Adrenal gland (tissue), 12 donors: Measurements from ENCODE around the gene AGBL3. TPM values are rescaled to one million over a fixed set of nuclear protein-coding genes. Genes with fewer than 3 reads are reported as not detected.

Experiments used
- DNase-seq, 7 donors: peaks; one replicate each; pipeline ENCODE4 v3.0.0-alpha.2; 2019 to 2020
- H3K27ac ChIP-seq, 5 donors: fragments of 200-600 bp; sonication (generic) in 4 of 5; 1 replicate in 3 of 5; 2 replicates in 2 of 5; pipeline versions ENCODE4 v1.5.1 to v1.8.0; 2016 to 2020; ENCODE audit warnings: mild to moderate bottlenecking in 1 of 5
- H3K27me3 ChIP-seq: fragments of 200-600 bp; 2 replicates; pipeline ENCODE4 v1.8.0; 2021
- H3K36me3 ChIP-seq, 2 donors: fragments of 200-600 bp; replicated peaks in 1 of 2; 1 replicate in 1 of 2; 2 replicates in 1 of 2; pipeline versions ENCODE4 v1.5.1 to v1.8.0; 2018 to 2022
- H3K4me1 ChIP-seq, 2 donors: fragments of 200-600 bp; replicated peaks in 1 of 2; 1 replicate in 1 of 2; 2 replicates in 1 of 2; pipeline versions ENCODE4 v1.5.1 to v1.8.0; 2018 to 2021
- H3K4me3 ChIP-seq, 4 donors: fragments of 200-600 bp; sonication (generic) in 3 of 4; one replicate each; pipeline ENCODE4 v1.5.1; 2016 to 2018
- H3K9me3 ChIP-seq, 3 donors: fragments of 200-600 bp; sonication (generic) in 1 of 3; replicated peaks in 1 of 3; 1 replicate in 2 of 3; 2 replicates in 1 of 3; pipeline versions ENCODE4 v1.5.1 to v1.8.0; 2016 to 2021
- CTCF ChIP-seq, 6 experiments: fragments of 450-650 bp in 4 of 6; fragments of 200-600 bp in 2 of 6; sonication (generic) in 1 of 6; IDR thresholded peaks; 1 replicate in 5 of 6; 2 replicates in 1 of 6; pipeline versions ENCODE4 v1.5.1 to v1.8.0; 2016 to 2021; ENCODE audit warnings: antibody characterized with exemption in 6 of 6, mild to moderate bottlenecking in 2 of 6, moderate library complexity in 1 of 6
- POLR2A ChIP-seq, 2 donors: fragments of 450-650 bp; IDR thresholded peaks; one replicate each; pipeline ENCODE4 v1.6.1; 2017; ENCODE audit warnings: antibody characterized with exemption in 2 of 2, mild to moderate bottlenecking in 2 of 2, moderate library complexity in 1 of 2
- WGBS, 4 donors: extraction: QIAGEN DNeasy Blood & Tissue Kit in 2 of 4; methylation state at CpG; one replicate each; pipeline versions ENCODE4 v1.1.5 to v1.1.7; 2013 to 2017; 5-methylcytosine and 5-hydroxymethylcytosine counted together
- intact Hi-C, 2 donors: fragments of 100-400 bp; cut with DNase I; formaldehyde crosslinking; loops; one replicate each; pipeline versions ENCODE4 v1.14.1 to v1.15.0; 2022 to 2023
- polyA plus RNA-seq, 3 donors: library from polyadenylated mRNA; stranded (reverse); fragments of 200-250 nt in 2 of 3; fragments of 350-450 nt in 1 of 3; fragmentation: Illumina TruSeq in 1 of 3; extraction: RNeasy Lipid Tissue Mini Kit (QIAGEN cat#74804) in 1 of 3; gene quantifications; one replicate each; pipeline ENCODE4 v1.2.3, GENCODE V29; 2013 to 2014
- total RNA-seq, 9 donors: library from RNA; depleted of rRNA in 4 of 9; stranded (reverse); fragments of >200 nt in 4 of 9; fragments of 120-200 nt in 1 of 9; fragmentation: NEBNext Ultra II Directional in 1 of 9; extraction: Animal tissue kit (Norgen Biotek cat#: 25700) in 1 of 9; gene quantifications; one replicate each; pipeline versions ENCODE4 v1.1.0 to v1.2.4, GENCODE V29; 2013 to 2023
- donor health status: healthy with polysubstance abuse.
- donor health status: Bipolar disorder and iron deficiency.
- donor health status: DM: yes; HTN: yes; CAD: no.
- donor health status: DM: no; HTN: no; CAD: no.
- donor health status: DM: no; HTN: no; CAD: no.
- donor health status: DM: yes; HTN: yes; CAD: no.

The AGBL3 gene
- total and polyA plus RNA-seq, 12 donors = 0.28 to 7.3 (median 1.9) TPM

GRCh38 chr7:134947329-134947728 lies 39.0 kb upstream of the AGBL3 start:
- H3K9me3 ChIP-seq = no peaks in the 10 kb centered on the region
- H3K4me3 ChIP-seq = no peak overlapping the region
- no peak overlapping the region for H3K27ac ChIP-seq
- intact Hi-C loops = loop anchor here (10.0 kb wide), 2 partner anchors 183 to 253 kb away; no protein-coding TSS in a partner anchor
- H3K27me3 ChIP-seq = no peaks in the 10 kb centered on the region
- TF ChIP-seq POLR2A (IDR thresholded peaks at IDR 0.05) (no peak), CTCF (IDR thresholded peaks at IDR 0.05) (no peak)
- no peak for DNase-seq
- peaks cover 0 to 42% of the 10 kb centered on the region in 2 donors for H3K36me3 ChIP-seq
- H3K4me1 ChIP-seq = no peaks in the 10 kb centered on the region
- 94 to 95% (median 94%) methylated on average over 17 of the region's 17 CpGs for WGBS, 4 donors

GRCh38 chr7:134947831-134948230 lies 38.5 kb upstream of the AGBL3 start:
- Histone ChIP-seq H3K4me3 (no peak overlapping the region), H3K36me3 (peaks cover 0 to 44% of the 10 kb centered on the region in 2 donors), H3K27ac (no peak overlapping the region), H3K9me3 (no peaks in the 10 kb centered on the region), H3K4me1 (no peaks in the 10 kb centered on the region), H3K27me3 (no peaks in the 10 kb centered on the region)
- TF ChIP-seq POLR2A (IDR thresholded peaks at IDR 0.05) = no peak
- no peak for TF ChIP-seq CTCF (IDR thresholded peaks at IDR 0.05)
- intact Hi-C loops = loop anchor here (10.0 kb wide), 2 partner anchors 183 to 253 kb away; no protein-coding TSS in a partner anchor
- 95 to 100% (median 99%) methylated on average over 1 of the region's 1 CpG for WGBS, 4 donors
- DNase-seq = no peak

- Histone ChIP-seq H3K27ac (peak overlapping the region in 1 of 5 donors; percentile 38), H3K4me3 (no peak overlapping the region), H3K27me3 (no peaks in the 10 kb centered on the region), H3K9me3 (no peaks in the 10 kb centered on the region), H3K4me1 (no peaks in the 10 kb centered on the region), H3K36me3 (peaks cover 0 to 44% of the 10 kb centered on the region in 2 donors)
- intact Hi-C loops = loop anchor here (10.0 kb wide), 2 partner anchors 183 to 253 kb away; no protein-coding TSS in a partner anchor
- no peak for TF ChIP-seq POLR2A (IDR thresholded peaks at IDR 0.05)
- TF ChIP-seq CTCF (IDR thresholded peaks at IDR 0.05) = no peak
- no peak for DNase-seq
- WGBS, 4 donors = 86 to 92% (median 90%) methylated on average over 4 of the region's 4 CpGs
Observed at GRCh38 chr7:134948246-134948645, 38.1 kb upstream of the AGBL3 start.

GRCh38 chr7:134948736-134949135 lies 37.6 kb upstream of the AGBL3 start:
- Histone ChIP-seq H3K27me3 (no peaks in the 10 kb centered on the region), H3K27ac (peak overlapping the region in 1 of 5 donors; percentile 15), H3K4me3 (no peak overlapping the region), H3K36me3 (peaks cover 0 to 44% of the 10 kb centered on the region in 2 donors), H3K9me3 (no peaks in the 10 kb centered on the region), H3K4me1 (no peaks in the 10 kb centered on the region)
- intact Hi-C loops = loop anchor here (10.0 kb wide), 2 partner anchors 184 to 254 kb away; no protein-coding TSS in a partner anchor
- WGBS, 4 donors = 80 to 81% (median 81%) methylated on average over 1 of the region's 1 CpG
- peak in 1 of 7 donors; percentile 9 for DNase-seq
- TF ChIP-seq POLR2A (IDR thresholded peaks at IDR 0.05) (no peak), CTCF (IDR thresholded peaks at IDR 0.05) (no peak)
